ENCODE results near the gene CYGB.

DNA sequence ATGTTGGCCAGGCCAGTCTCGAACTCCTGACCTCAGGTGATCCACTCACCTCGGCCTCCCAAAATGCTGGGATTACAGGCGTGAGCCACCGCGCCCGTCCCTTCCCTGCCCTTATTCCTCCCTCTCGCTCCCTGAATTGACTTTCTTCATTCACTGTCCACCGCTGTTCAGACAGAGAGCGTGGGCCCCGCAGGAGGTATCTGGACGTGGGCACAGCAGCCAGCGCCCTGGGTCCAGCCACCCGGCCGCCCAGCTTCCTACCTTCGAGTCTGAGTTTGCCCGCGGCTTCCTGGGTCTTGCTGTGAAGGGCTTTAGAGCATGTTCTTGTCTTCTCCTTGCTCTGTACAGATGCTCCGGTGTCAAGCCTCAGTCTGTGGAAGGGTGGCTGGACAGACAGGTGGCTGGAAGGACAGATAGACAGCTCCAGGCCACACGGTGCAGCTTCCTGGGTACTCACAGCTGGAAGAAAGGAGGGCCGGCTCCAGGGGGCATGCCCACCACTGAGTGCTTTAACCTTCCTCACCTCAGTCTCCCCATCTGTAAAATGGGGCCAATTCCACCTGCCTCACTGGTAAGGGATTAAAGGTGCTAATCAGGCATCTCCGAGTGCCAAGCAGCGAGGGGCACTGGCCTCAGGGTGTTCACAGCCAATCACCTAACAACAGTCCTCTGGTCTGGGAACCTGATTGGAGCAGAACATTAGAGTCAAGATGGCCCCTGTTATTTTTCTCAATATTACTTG is 49.9 kb downstream of the CYGB start:
- TF ChIP-seq POLR2A (IDR thresholded peaks at IDR 0.05) (no peak), POLR2AphosphoS5 (IDR thresholded peaks at IDR 0.05) (no peak)
- TF ChIP-seq, protein P1, sequence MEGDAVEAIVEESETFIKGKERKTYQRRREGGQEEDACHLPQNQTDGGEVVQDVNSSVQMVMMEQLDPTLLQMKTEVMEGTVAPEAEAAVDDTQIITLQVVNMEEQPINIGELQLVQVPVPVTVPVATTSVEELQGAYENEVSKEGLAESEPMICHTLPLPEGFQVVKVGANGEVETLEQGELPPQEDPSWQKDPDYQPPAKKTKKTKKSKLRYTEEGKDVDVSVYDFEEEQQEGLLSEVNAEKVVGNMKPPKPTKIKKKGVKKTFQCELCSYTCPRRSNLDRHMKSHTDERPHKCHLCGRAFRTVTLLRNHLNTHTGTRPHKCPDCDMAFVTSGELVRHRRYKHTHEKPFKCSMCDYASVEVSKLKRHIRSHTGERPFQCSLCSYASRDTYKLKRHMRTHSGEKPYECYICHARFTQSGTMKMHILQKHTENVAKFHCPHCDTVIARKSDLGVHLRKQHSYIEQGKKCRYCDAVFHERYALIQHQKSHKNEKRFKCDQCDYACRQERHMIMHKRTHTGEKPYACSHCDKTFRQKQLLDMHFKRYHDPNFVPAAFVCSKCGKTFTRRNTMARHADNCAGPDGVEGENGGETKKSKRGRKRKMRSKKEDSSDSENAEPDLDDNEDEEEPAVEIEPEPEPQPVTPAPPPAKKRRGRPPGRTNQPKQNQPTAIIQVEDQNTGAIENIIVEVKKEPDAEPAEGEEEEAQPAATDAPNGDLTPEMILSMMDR (IDR thresholded peaks at IDR 0.05): no peak
